Hepatocyte (in vitro differentiated cells): Measurements from ENCODE around the gene VWA8.

ENCODE experiments used
- CTCF ChIP-seq: fragments of 200-600 bp; sonication (generic); IDR thresholded peaks from 2 replicates; pipeline ENCODE4 v1.5.1; 2016; ENCODE audit warnings: antibody characterized with exemption, mild to moderate bottlenecking; ENCODE audit not compliant: poor library complexity
- EZH2 ChIP-seq: fragments of 200-600 bp; sonication (generic); IDR thresholded peaks from 2 replicates; pipeline ENCODE4 v1.6.1; 2016; ENCODE audit warnings: antibody characterized with exemption, mild to moderate bottlenecking, borderline replicate concordance

- no peak for TF ChIP-seq CTCF
- TF ChIP-seq EZH2: no peak
Observed at GRCh38 chr13:41944229-41944628, 16.7 kb downstream of the VWA8 start.
